Aorta (tissue), 5 donors: ENCODE results near the gene TCF4. TPM values are rescaled to one million over a fixed set of nuclear protein-coding genes. Genes with fewer than 3 reads are reported as not detected.

Experiments
- ATAC-seq: fragments of 200-7000 bp; cut with Tn5 transposase; one replicate; pipeline ENCODE4 v1.9.1; 2022; ENCODE audit warnings: moderate library complexity; ENCODE audit not compliant: low FRiP score
- DNase-seq, 2 donors: peaks; one replicate each; pipeline ENCODE4 v3.0.0-alpha.2; 2020
- H3K27ac ChIP-seq, 2 donors: one replicate each; pipeline ENCODE4 v1.5.1; 2013; ENCODE audit warnings: low read length in 2 of 2, mild to moderate bottlenecking in 2 of 2, moderate library complexity in 2 of 2, control low read depth in 1 of 2, inconsistent platforms in 1 of 2, low read depth in 1 of 2
- H3K27me3 ChIP-seq, 2 donors: one replicate each; pipeline ENCODE4 v1.6.1; 2013; ENCODE audit warnings: control low read depth in 1 of 2, low read length in 1 of 2, mild to moderate bottlenecking in 1 of 2, moderate library complexity in 1 of 2; ENCODE audit not compliant: insufficient read depth in 2 of 2, control insufficient read depth in 1 of 2
- H3K36me3 ChIP-seq, 2 donors: one replicate each; pipeline ENCODE4 v1.6.1; 2013; ENCODE audit warnings: control low read depth in 1 of 2, low read length in 1 of 2, mild to moderate bottlenecking in 1 of 2; ENCODE audit not compliant: insufficient read depth in 2 of 2, control insufficient read depth in 1 of 2
- H3K4me1 ChIP-seq, 2 donors: one replicate each; pipeline ENCODE4 v1.6.1; 2013; ENCODE audit warnings: low read length in 2 of 2, control low read depth in 1 of 2, mild to moderate bottlenecking in 1 of 2, moderate library complexity in 1 of 2; ENCODE audit not compliant: insufficient read depth in 2 of 2, control insufficient read depth in 1 of 2
- H3K4me3 ChIP-seq, 2 donors: one replicate each; pipeline ENCODE4 v1.5.1; 2013; ENCODE audit warnings: low read length in 2 of 2, control low read depth in 1 of 2, mild to moderate bottlenecking in 1 of 2
- H3K9me3 ChIP-seq: one replicate; pipeline ENCODE4 v1.6.1; 2013; ENCODE audit warnings: mild to moderate bottlenecking, low read length; ENCODE audit not compliant: control insufficient read depth
- WGBS, 2 donors: extraction: QIAGEN DNeasy Blood & Tissue Kit; methylation state at CpG; one replicate each; pipeline ENCODE4 v1.1.7; 2013; 5-methylcytosine and 5-hydroxymethylcytosine counted together
- intact Hi-C, 2 donors: fragments of 100-400 bp; cut with DNase I; formaldehyde crosslinking; loops; one replicate each; pipeline versions ENCODE4 v1.14.2 to v1.15.0; 2022
- polyA plus RNA-seq, 2 donors: library from polyadenylated mRNA; stranded (reverse); fragments of 200-250 nt; gene quantifications; one replicate each; pipeline ENCODE4 v1.2.3, GENCODE V29; 2013
- total RNA-seq, 2 donors: library from RNA; stranded (reverse); fragmentation: NEBNext Ultra II Directional; extraction: Animal tissue kit (Norgen Biotek cat#: 25700); gene quantifications; one replicate each; pipeline ENCODE4 v1.2.1, GENCODE V29; 2021
- donor health status: healthy with polysubstance abuse.
- donor health status: Bipolar disorder and iron deficiency.
- donor health status: DM: no; HTN: no; CAD: no.
- donor health status: DM: no; HTN: no; CAD: no.
- donor health status: DM: yes; HTN: yes; CAD: no.

TCF4 gene
- total and polyA plus RNA-seq, 4 donors, result 11.8 to 297 (median 75.0) TPM

- WGBS, 2 donors, result 5% methylated on average over 3 of the region's 3 CpGs
- Histone ChIP-seq H3K9me3 (no peaks in the 10 kb centered on the region), H3K36me3 (peaks cover 4 to 5% of the 10 kb centered on the region in 2 donors), H3K27me3 (no peaks in the 10 kb centered on the region), H3K4me1 (peaks cover 0 to 4% of the 10 kb centered on the region in 2 donors), H3K27ac (no peak overlapping the region), H3K4me3 (no peak overlapping the region)
- intact Hi-C loops, result no loop called here
- ATAC-seq (no peak), DNase-seq (no peak)
These were observed 323.9 kb downstream of the TCF4 start for GRCh38 chr18:55264108-55264507.

- intact Hi-C loops, result no loop called here
- DNase-seq, result no peak
- Histone ChIP-seq H3K4me3 (no peak overlapping the region), H3K4me1 (peaks cover 0 to 4% of the 10 kb centered on the region in 2 donors), H3K9me3 (no peaks in the 10 kb centered on the region), H3K36me3 (peaks cover 7 to 8% of the 10 kb centered on the region in 2 donors), H3K27ac (no peak overlapping the region), H3K27me3 (no peaks in the 10 kb centered on the region)
- no peak for ATAC-seq
- 13 to 27% methylated on average over 1 of the region's 1 CpG for WGBS, 2 donors
These were observed 325.9 kb downstream of the TCF4 start for GRCh38 chr18:55262021-55262560.

- Histone ChIP-seq H3K27ac (no peak overlapping the region), H3K4me3 (no peak overlapping the region), H3K9me3 (no peaks in the 10 kb centered on the region), H3K4me1 (peaks cover 0 to 4% of the 10 kb centered on the region in 2 donors), H3K36me3 (peaks cover 4 to 8% of the 10 kb centered on the region in 2 donors), H3K27me3 (no peaks in the 10 kb centered on the region)
- ATAC-seq, result no peak
- intact Hi-C loops, result no loop called here
- 22 to 24% methylated on average over 4 of the region's 4 CpGs for WGBS, 2 donors
- no peak for DNase-seq
These were observed 326.7 kb downstream of the TCF4 start for GRCh38 chr18:55261253-55261652.

GRCh38 chr18:55258088-55258487, 329.9 kb downstream of the TCF4 start:
- Histone ChIP-seq H3K4me3 (no peak overlapping the region), H3K9me3 (no peaks in the 10 kb centered on the region), H3K27me3 (no peaks in the 10 kb centered on the region), H3K27ac (no peak overlapping the region), H3K36me3 (peaks cover 3 to 11% of the 10 kb centered on the region in 2 donors), H3K4me1 (no peaks in the 10 kb centered on the region)
- DNase-seq, result no peak
- intact Hi-C loops, result no loop called here
- ATAC-seq, result no peak
- WGBS, 2 donors, result 39 to 59% methylated on average over 4 of the region's 4 CpGs

GRCh38 chr18:55256929-55257289, 331.1 kb downstream of the TCF4 start:
- Histone ChIP-seq H3K27ac (no peak overlapping the region), H3K4me3 (no peak overlapping the region), H3K27me3 (no peaks in the 10 kb centered on the region), H3K9me3 (no peaks in the 10 kb centered on the region), H3K36me3 (peaks cover 3 to 11% of the 10 kb centered on the region in 2 donors), H3K4me1 (peaks cover 0 to 2% of the 10 kb centered on the region in 2 donors)
- intact Hi-C loops, result no loop called here
- ATAC-seq (no peak), DNase-seq (no peak)
- WGBS, 2 donors, result 97% methylated on average over 1 of the region's 1 CpG

GRCh38 chr18:55256226-55256928, 331.6 kb downstream of the TCF4 start:
- 79 to 83% methylated on average over 7 of the region's 7 CpGs for WGBS, 2 donors
- no peak overlapping the region for H3K27ac ChIP-seq

GRCh38 chr18:55253814-55254213, 334.2 kb downstream of the TCF4 start:
- intact Hi-C loops, result no loop called here
- no peak overlapping the region for H3K27ac ChIP-seq
- peaks cover under 1 to 5% of the 10 kb centered on the region in 2 donors for H3K36me3 ChIP-seq
- no peaks in the 10 kb centered on the region for H3K27me3 ChIP-seq
- DNase-seq (no peak), ATAC-seq (no peak)
- no peaks in the 10 kb centered on the region for H3K9me3 ChIP-seq
- WGBS, 2 donors, result 94 to 99% methylated on average over 1 of the region's 1 CpG
- no peak overlapping the region for H3K4me3 ChIP-seq
- H3K4me1 ChIP-seq, result peaks cover 0 to 4% of the 10 kb centered on the region in 2 donors

More at GRCh38 chr18:55256226-55256928, 331.6 kb downstream of the TCF4 start:
- intact Hi-C loops, result no loop called here
- DNase-seq (no peak), ATAC-seq (no peak)
- H3K9me3 ChIP-seq, result no peaks in the 10 kb centered on the region
- no peaks in the 10 kb centered on the region for H3K27me3 ChIP-seq
- H3K36me3 ChIP-seq, result peaks cover 3 to 11% of the 10 kb centered on the region in 2 donors
- peaks cover 0 to 4% of the 10 kb centered on the region in 2 donors for H3K4me1 ChIP-seq
- no peak overlapping the region for H3K4me3 ChIP-seq

GRCh38 chr18:55252901-55253300, 335.1 kb downstream of the TCF4 start:
- H3K9me3 ChIP-seq, result no peaks in the 10 kb centered on the region
- 4 to 5% methylated on average over 2 of the region's 2 CpGs for WGBS, 2 donors
- H3K4me3 ChIP-seq, result no peak overlapping the region
- H3K27me3 ChIP-seq, result no peaks in the 10 kb centered on the region
- peaks cover 0 to 4% of the 10 kb centered on the region in 2 donors for H3K36me3 ChIP-seq
- DNase-seq (no peak), ATAC-seq (no peak)
- H3K4me1 ChIP-seq, result peaks cover 0 to 4% of the 10 kb centered on the region in 2 donors
- intact Hi-C loops, result no loop called here
- no peak overlapping the region for H3K27ac ChIP-seq
